Breast epithelium (tissue), 4 donors: ENCODE measurements around the gene PPDPF. TPM values are rescaled to one million over a fixed set of nuclear protein-coding genes. Genes with fewer than 3 reads are reported as not detected.

ENCODE experiments used
- DNase-seq, 2 donors: peaks; one replicate each; pipeline ENCODE4 v3.0.0-alpha.2; 2019; ENCODE audit warnings: low spot score in 2 of 2
- H3K27ac ChIP-seq, 2 donors: fragments of 200-600 bp; sonication (generic) in 1 of 2; one replicate each; pipeline ENCODE4 v1.5.1; 2016 to 2019; ENCODE audit warnings: mild to moderate bottlenecking in 1 of 2
- H3K27me3 ChIP-seq, 2 donors: fragments of 200-600 bp; sonication (generic) in 1 of 2; one replicate each; pipeline versions ENCODE4 v1.5.1 to v1.6.0; 2017 to 2019; ENCODE audit warnings: control low read depth in 1 of 2, mild to moderate bottlenecking in 1 of 2
- H3K36me3 ChIP-seq: fragments of 200-600 bp; one replicate; pipeline ENCODE4 v1.5.1; 2019
- H3K4me1 ChIP-seq, 2 donors: fragments of 200-600 bp; sonication (generic); one replicate each; pipeline ENCODE4 v1.5.1; 2016 to 2019; ENCODE audit warnings: control low read depth in 1 of 2
- H3K4me3 ChIP-seq, 3 donors: fragments of 200-600 bp; sonication (generic); 1 replicate in 2 of 3; 2 replicates in 1 of 3; pipeline ENCODE4 v1.5.1; 2016 to 2019; ENCODE audit warnings: mild to moderate bottlenecking in 3 of 3, moderate library complexity in 2 of 3
- H3K9me3 ChIP-seq, 2 donors: fragments of 200-600 bp; sonication (generic) in 1 of 2; one replicate each; pipeline ENCODE4 v1.5.1; 2016 to 2019; ENCODE audit warnings: control low read depth in 1 of 2
- POLR2A ChIP-seq: fragments of 450-650 bp; IDR thresholded peaks from one replicate; pipeline ENCODE4 v1.6.1; 2016; ENCODE audit warnings: antibody characterized with exemption, mild to moderate bottlenecking, moderate library complexity
- POLR2AphosphoS5 ChIP-seq, 3 donors: sonication (generic); formaldehyde crosslinking; IDR thresholded peaks; one replicate each; pipeline ENCODE4 v1.6.1; 2017; ENCODE audit warnings: antibody characterized with exemption in 3 of 3
- intact Hi-C: fragments of 100-400 bp; cut with DNase I; formaldehyde crosslinking; loops from one replicate; pipeline ENCODE4 v1.15.1; 2023; ENCODE audit warnings: low total_unique reads
- total RNA-seq, 3 donors: library from RNA; depleted of rRNA; stranded (reverse); fragments of >200 nt; gene quantifications; one replicate each; pipeline ENCODE4 v1.1.0, GENCODE V29; 2016
- TF ChIP-seq, protein P1 (sequence below), 3 donors: fragments of 450-650 bp; IDR thresholded peaks; one replicate each; pipeline ENCODE4 v1.5.1; 2016 to 2017; ENCODE audit warnings: antibody characterized with exemption in 3 of 3, mild to moderate bottlenecking in 3 of 3, moderate library complexity in 3 of 3

The PPDPF gene
- total RNA-seq, 3 donors from 2014 or later: 71.8 to 151 (median 133) TPM

- H3K27me3 ChIP-seq: peaks cover 4 to 90% of the 10 kb centered on the region in 2 donors
- no peak overlapping the region for H3K27ac ChIP-seq
- H3K36me3 ChIP-seq: no peaks in the 10 kb centered on the region
- DNase-seq: no peak
- no peaks in the 10 kb centered on the region for H3K9me3 ChIP-seq
- no peak overlapping the region for H3K4me3 ChIP-seq
- peaks cover 0 to 9% of the 10 kb centered on the region in 2 donors for H3K4me1 ChIP-seq
- TF ChIP-seq POLR2AphosphoS5 (IDR thresholded peaks at IDR 0.05): no peak
- TF ChIP-seq, protein P1, sequence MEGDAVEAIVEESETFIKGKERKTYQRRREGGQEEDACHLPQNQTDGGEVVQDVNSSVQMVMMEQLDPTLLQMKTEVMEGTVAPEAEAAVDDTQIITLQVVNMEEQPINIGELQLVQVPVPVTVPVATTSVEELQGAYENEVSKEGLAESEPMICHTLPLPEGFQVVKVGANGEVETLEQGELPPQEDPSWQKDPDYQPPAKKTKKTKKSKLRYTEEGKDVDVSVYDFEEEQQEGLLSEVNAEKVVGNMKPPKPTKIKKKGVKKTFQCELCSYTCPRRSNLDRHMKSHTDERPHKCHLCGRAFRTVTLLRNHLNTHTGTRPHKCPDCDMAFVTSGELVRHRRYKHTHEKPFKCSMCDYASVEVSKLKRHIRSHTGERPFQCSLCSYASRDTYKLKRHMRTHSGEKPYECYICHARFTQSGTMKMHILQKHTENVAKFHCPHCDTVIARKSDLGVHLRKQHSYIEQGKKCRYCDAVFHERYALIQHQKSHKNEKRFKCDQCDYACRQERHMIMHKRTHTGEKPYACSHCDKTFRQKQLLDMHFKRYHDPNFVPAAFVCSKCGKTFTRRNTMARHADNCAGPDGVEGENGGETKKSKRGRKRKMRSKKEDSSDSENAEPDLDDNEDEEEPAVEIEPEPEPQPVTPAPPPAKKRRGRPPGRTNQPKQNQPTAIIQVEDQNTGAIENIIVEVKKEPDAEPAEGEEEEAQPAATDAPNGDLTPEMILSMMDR (IDR thresholded peaks at IDR 0.05): no peak
- no peak for TF ChIP-seq POLR2A
- intact Hi-C loops: no loop called here
Observed at GRCh38 chr20:63472862-63473390, 47.6 kb upstream of the PPDPF start.

GRCh38 chr20:63473555-63474449, 46.8 kb upstream of the PPDPF start:
- no peak overlapping the region for H3K4me3 ChIP-seq
- DNase-seq: no peak
- no peaks in the 10 kb centered on the region for H3K9me3 ChIP-seq
- H3K27ac ChIP-seq: no peak overlapping the region
- TF ChIP-seq, protein P1 (IDR thresholded peaks at IDR 0.05): no peak
- TF ChIP-seq POLR2A (no peak), POLR2AphosphoS5 (IDR thresholded peaks at IDR 0.05) (no peak)
- peaks cover 0 to 9% of the 10 kb centered on the region in 2 donors for H3K4me1 ChIP-seq
- intact Hi-C loops: no loop called here
- H3K36me3 ChIP-seq: no peaks in the 10 kb centered on the region
- H3K27me3 ChIP-seq: peaks cover 4 to 90% of the 10 kb centered on the region in 2 donors

- H3K4me3 ChIP-seq: no peak overlapping the region
- intact Hi-C loops: no loop called here
Observed at GRCh38 chr20:63475209-63475608, 45.4 kb upstream of the PPDPF start.

GRCh38 chr20:63477061-63477616, 43.4 kb upstream of the PPDPF start:
- intact Hi-C loops: no loop called here
- no peak for DNase-seq
- peaks cover 2 to 91% of the 10 kb centered on the region in 2 donors for H3K27me3 ChIP-seq

More at GRCh38 chr20:63475209-63475608, 45.4 kb upstream of the PPDPF start:
- no peaks in the 10 kb centered on the region for H3K36me3 ChIP-seq
- H3K4me1 ChIP-seq: peaks cover 0 to 9% of the 10 kb centered on the region in 2 donors
- no peak overlapping the region for H3K27ac ChIP-seq
- peaks cover 7 to 90% of the 10 kb centered on the region in 2 donors for H3K27me3 ChIP-seq
- no peaks in the 10 kb centered on the region for H3K9me3 ChIP-seq
- TF ChIP-seq, protein P1 (IDR thresholded peaks at IDR 0.05): no peak
- no peak for TF ChIP-seq POLR2A
- no peak for TF ChIP-seq POLR2AphosphoS5 (IDR thresholded peaks at IDR 0.05)
- DNase-seq: no peak

More at GRCh38 chr20:63477061-63477616, 43.4 kb upstream of the PPDPF start:
- H3K27ac ChIP-seq: no peak overlapping the region
- H3K4me3 ChIP-seq: no peak overlapping the region
- peaks cover 0 to 1% of the 10 kb centered on the region in 2 donors for H3K4me1 ChIP-seq
- TF ChIP-seq POLR2A (no peak), POLR2AphosphoS5 (IDR thresholded peaks at IDR 0.05) (no peak)
- TF ChIP-seq, protein P1 (IDR thresholded peaks at IDR 0.05): no peak
- no peaks in the 10 kb centered on the region for H3K9me3 ChIP-seq
- no peaks in the 10 kb centered on the region for H3K36me3 ChIP-seq
